Measurements from ENCODE around the gene OR11A1. TPM values are rescaled to one million over a fixed set of nuclear protein-coding genes. Genes with fewer than 3 reads are reported as not detected.

Gene OR11A1
- total and polyA plus RNA-seq, 2 donors (not counting 3 experiments of a cell fraction or from before 2014, with no cell fraction given), result not detected

DNA sequence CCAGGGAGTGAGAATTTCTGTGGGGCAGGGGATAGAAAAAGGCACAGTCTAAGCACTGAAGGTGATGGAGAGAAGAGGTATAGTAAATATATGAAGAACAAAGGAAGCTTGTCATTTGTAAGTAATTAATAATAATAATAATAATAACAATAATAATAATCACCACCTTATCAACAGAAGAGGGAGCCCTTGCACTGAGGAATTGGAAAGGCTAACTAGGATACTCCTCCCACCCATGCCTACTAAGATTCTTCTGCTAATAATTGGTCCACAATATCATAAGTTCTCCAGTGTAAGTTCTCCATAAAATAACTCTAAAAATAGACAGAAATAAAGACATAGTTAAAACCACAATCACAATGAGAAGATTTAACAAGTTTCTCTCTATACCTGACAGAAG is 80.9 kb downstream of the OR11A1 start:
- intact Hi-C loops (cut with micrococcal nuclease) (no loop called here), dilution Hi-C loops (cut with MboI; ENCODE audit: extremely low pct_ligation_motif_present, low sequenced_read_pairs) (no loop called here)
- Histone ChIP-seq H3K36me3 (ENCODE audit: control insufficient read depth in 2 of 2, extremely low read depth in 1 of 2, insufficient read depth in 2 of 2, low read length in 2 of 2) (no peaks in the 10 kb centered on the region), H3K9ac (replicated peaks; ENCODE audit: extremely low read depth, insufficient read depth, low read length) (no peak overlapping the region), H3K4me2 (ENCODE audit: insufficient read depth, low read length) (no peak overlapping the region), H3K27me3 (ENCODE audit: control insufficient read depth in 2 of 2, insufficient read depth in 2 of 2, low read length in 2 of 2) (no peaks in the 10 kb centered on the region), H3K79me2 (ENCODE audit: control insufficient read depth, insufficient read depth, low read length) (no peaks in the 10 kb centered on the region), H4K20me1 (replicated peaks; ENCODE audit: control insufficient read depth, extremely low read depth, insufficient read depth, low read length) (no peaks in the 10 kb centered on the region), H3K9me1 (replicated peaks; ENCODE audit: control insufficient read depth, extremely low read depth, insufficient read depth, low read length) (no peaks in the 10 kb centered on the region), H3K27ac (ENCODE audit: insufficient read depth, low read depth, low read length) (no peak overlapping the region), H3K4me3 (replicated peaks in 1 of 3; ENCODE audit: insufficient read depth in 1 of 3, low read depth in 1 of 3, low read length in 3 of 3) (no peak overlapping the region), H3K4me1 (ENCODE audit: control insufficient read depth, extremely low read depth, insufficient read depth, low read length) (no peaks in the 10 kb centered on the region), H2AFZ (ENCODE audit: low read depth, low read length) (no peak overlapping the region), H3K9me3 (replicated peaks; ENCODE audit: control insufficient read depth, insufficient read depth, low read length) (no peaks in the 10 kb centered on the region)
- no TSS peak for BruUV-seq (replicated peaks)
- CTCF ChIA-PET, result interaction anchor here (1.1 to 1.5 kb wide), 2 partner anchors 214 to 278 kb away, joined by 4 read pairs; no protein-coding TSS in a partner anchor
- FAIRE-seq, result no peak
- TF ChIP-seq EZH2 (IDR thresholded peaks at IDR 0.05; ENCODE audit: borderline replicate concordance, low read depth, low read length, severe bottlenecking), result no peak
- no peak for TF ChIP-seq MYC (IDR thresholded peaks at IDR 0.05; ENCODE audit: low read depth, low read length)
- no peak for TF ChIP-seq POLR2AphosphoS5 (IDR thresholded peaks at IDR 0.05; ENCODE audit: insufficient read depth, low read depth, low read length)
- TF ChIP-seq, protein P1, sequence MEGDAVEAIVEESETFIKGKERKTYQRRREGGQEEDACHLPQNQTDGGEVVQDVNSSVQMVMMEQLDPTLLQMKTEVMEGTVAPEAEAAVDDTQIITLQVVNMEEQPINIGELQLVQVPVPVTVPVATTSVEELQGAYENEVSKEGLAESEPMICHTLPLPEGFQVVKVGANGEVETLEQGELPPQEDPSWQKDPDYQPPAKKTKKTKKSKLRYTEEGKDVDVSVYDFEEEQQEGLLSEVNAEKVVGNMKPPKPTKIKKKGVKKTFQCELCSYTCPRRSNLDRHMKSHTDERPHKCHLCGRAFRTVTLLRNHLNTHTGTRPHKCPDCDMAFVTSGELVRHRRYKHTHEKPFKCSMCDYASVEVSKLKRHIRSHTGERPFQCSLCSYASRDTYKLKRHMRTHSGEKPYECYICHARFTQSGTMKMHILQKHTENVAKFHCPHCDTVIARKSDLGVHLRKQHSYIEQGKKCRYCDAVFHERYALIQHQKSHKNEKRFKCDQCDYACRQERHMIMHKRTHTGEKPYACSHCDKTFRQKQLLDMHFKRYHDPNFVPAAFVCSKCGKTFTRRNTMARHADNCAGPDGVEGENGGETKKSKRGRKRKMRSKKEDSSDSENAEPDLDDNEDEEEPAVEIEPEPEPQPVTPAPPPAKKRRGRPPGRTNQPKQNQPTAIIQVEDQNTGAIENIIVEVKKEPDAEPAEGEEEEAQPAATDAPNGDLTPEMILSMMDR (IDR thresholded peaks at IDR 0.05; ENCODE audit: extremely low read depth in 1 of 2, insufficient read depth in 1 of 2, low read depth in 1 of 2, low read length in 2 of 2), result no peak
- POLR2A ChIA-PET, result no interaction called here
- peak; percentile 14 for DNase-seq (ENCODE audit: low read depth, low spot score)

Other genes starting within 250 kb of the OR11A1 start
- not detected in 2 replicates for gene OR14J1, start 155.4 kb downstream of the OR11A1 start, total RNA-seq
- gene OR14J1, start 155.4 kb downstream of the OR11A1 start, polyA plus RNA-seq, result not detected in 2 replicates
- not detected in 2 replicates for gene OR5V1, start 88.2 kb downstream of the OR11A1 start, total RNA-seq
- gene OR5V1, start 88.2 kb downstream of the OR11A1 start, polyA plus RNA-seq, result not detected in 2 replicates
- not detected in 2 replicates for gene OR12D3, start 81.8 kb downstream of the OR11A1 start, total RNA-seq
- not detected in 2 replicates for gene OR12D3, start 81.8 kb downstream of the OR11A1 start, polyA plus RNA-seq
- not detected in 2 replicates for gene OR12D2, start 61.4 kb downstream of the OR11A1 start, total RNA-seq
- not detected in 2 replicates for gene OR12D2, start 61.4 kb downstream of the OR11A1 start, polyA plus RNA-seq
- not detected in 2 replicates for gene OR12D1, start 42.1 kb downstream of the OR11A1 start, total RNA-seq
- gene OR12D1, start 42.1 kb downstream of the OR11A1 start, polyA plus RNA-seq, result not detected in 2 replicates
- not detected in 2 replicates for gene OR10C1, start 17.8 kb downstream of the OR11A1 start, total RNA-seq
- gene OR10C1, start 17.8 kb downstream of the OR11A1 start, polyA plus RNA-seq, result not detected in 2 replicates
- not detected in 2 replicates for gene OR2H1, start 84 bp upstream of the OR11A1 start, total RNA-seq
- gene OR2H1, start 84 bp upstream of the OR11A1 start, polyA plus RNA-seq, result not detected in 2 replicates
- gene MAS1L, start 30.9 kb upstream of the OR11A1 start, total RNA-seq, result not detected in 2 replicates
- not detected in 2 replicates for gene MAS1L, start 30.9 kb upstream of the OR11A1 start, polyA plus RNA-seq
- gene UBD, start 102.7 kb upstream of the OR11A1 start, total RNA-seq, result 0.31 TPM in 1 of 2 replicates, not detected in the other
- gene UBD, start 102.7 kb upstream of the OR11A1 start, polyA plus RNA-seq, result 0.10 and 0.13 TPM in 2 replicates
- gene OR2H2, start 128.1 kb upstream of the OR11A1 start, total RNA-seq, result not detected in 2 replicates
- gene OR2H2, start 128.1 kb upstream of the OR11A1 start, polyA plus RNA-seq, result not detected in 2 replicates
- gene GABBR1, start 176.1 kb upstream of the OR11A1 start, total RNA-seq, result 50.8 and 52.1 TPM in 2 replicates
- 43.6 and 53.1 TPM in 2 replicates for gene GABBR1, start 176.1 kb upstream of the OR11A1 start, polyA plus RNA-seq
- gene MOG, start 200.0 kb upstream of the OR11A1 start, total RNA-seq, result not detected in 2 replicates
- not detected in 2 replicates for gene MOG, start 200.0 kb upstream of the OR11A1 start, polyA plus RNA-seq
- gene ZFP57, start 224.1 kb upstream of the OR11A1 start, total RNA-seq, result not detected in 2 replicates
- gene ZFP57, start 224.1 kb upstream of the OR11A1 start, polyA plus RNA-seq, result 0.07 TPM in 1 of 2 replicates, not detected in the other

Data from endothelial cell of umbilical vein (primary cell).